ENCODE results near the gene FOXA2. TPM values are rescaled to one million over a fixed set of nuclear protein-coding genes. Genes with fewer than 3 reads are reported as not detected.
"Not testable (repeated sequence)": the region's sequence is repeated elsewhere in the genome, so short reads cannot be mapped to it uniquely, and the experiment has no call there.

Gene FOXA2
- total RNA-seq, 4 donors from 2014 or later = 4.1 to 9.1 (median 5.4) TPM

- no peaks in the 10 kb centered on the region for H3K27me3 ChIP-seq
- no peak overlapping the region for H3K4me3 ChIP-seq
- no peaks in the 10 kb centered on the region for H3K9me3 ChIP-seq
- H3K36me3 ChIP-seq = no peaks in the 10 kb centered on the region
- H3K4me1 ChIP-seq = no peaks in the 10 kb centered on the region
- no peak overlapping the region for H3K27ac ChIP-seq
- TF ChIP-seq CTCF (IDR thresholded peaks at IDR 0.05) (no peak), POLR2A (IDR thresholded peaks at IDR 0.05) (no peak)
- no peak for DNase-seq
These were observed 27.3 kb upstream of the FOXA2 start for GRCh38 chr20:22611636-22612035.

GRCh38 chr20:22607695-22608094 is 23.3 kb upstream of the FOXA2 start:
- no peak overlapping the region for H3K27ac ChIP-seq
- TF ChIP-seq CTCF (IDR thresholded peaks at IDR 0.05) = no peak
- no peak for TF ChIP-seq POLR2A (IDR thresholded peaks at IDR 0.05)
- no peaks in the 10 kb centered on the region for H3K36me3 ChIP-seq
- no peaks in the 10 kb centered on the region for H3K4me1 ChIP-seq
- no peaks in the 10 kb centered on the region for H3K9me3 ChIP-seq
- no peak for DNase-seq
- no peaks in the 10 kb centered on the region for H3K27me3 ChIP-seq
- no peak overlapping the region for H3K4me3 ChIP-seq

- no peaks in the 10 kb centered on the region for H3K9me3 ChIP-seq
- H3K27ac ChIP-seq = no peak overlapping the region
- DNase-seq = no peak
- no peak overlapping the region for H3K4me3 ChIP-seq
- H3K27me3 ChIP-seq = no peaks in the 10 kb centered on the region
- no peaks in the 10 kb centered on the region for H3K36me3 ChIP-seq
- H3K4me1 ChIP-seq = no peaks in the 10 kb centered on the region
- TF ChIP-seq CTCF (IDR thresholded peaks at IDR 0.05) (no peak), POLR2A (IDR thresholded peaks at IDR 0.05) (no peak)
These were observed 20.4 kb upstream of the FOXA2 start for GRCh38 chr20:22604815-22605214.

GRCh38 chr20:22601361-22602141 is 17.2 kb upstream of the FOXA2 start:
- H3K27me3 ChIP-seq = no peaks in the 10 kb centered on the region
- no peaks in the 10 kb centered on the region for H3K4me1 ChIP-seq
- no peaks in the 10 kb centered on the region for H3K9me3 ChIP-seq
- no peak overlapping the region for H3K27ac ChIP-seq
- DNase-seq = no peak
- no peaks in the 10 kb centered on the region for H3K36me3 ChIP-seq
- no peak overlapping the region for H3K4me3 ChIP-seq
- no peak for TF ChIP-seq CTCF (IDR thresholded peaks at IDR 0.05)
- no peak for TF ChIP-seq POLR2A (IDR thresholded peaks at IDR 0.05)

GRCh38 chr20:22599258-22599657 is 14.9 kb upstream of the FOXA2 start:
- H3K27me3 ChIP-seq, H3K4me3 ChIP-seq, H3K9me3 ChIP-seq, H3K27ac ChIP-seq, H3K4me1 ChIP-seq, H3K36me3 ChIP-seq, DNase-seq: not testable (repeated sequence)

GRCh38 chr20:22597303-22597702 is 12.9 kb upstream of the FOXA2 start:
- no peaks in the 10 kb centered on the region for H3K27me3 ChIP-seq
- DNase-seq = no peak
- no peak overlapping the region for H3K4me3 ChIP-seq
- no peaks in the 10 kb centered on the region for H3K36me3 ChIP-seq
- H3K9me3 ChIP-seq = no peaks in the 10 kb centered on the region
- H3K27ac ChIP-seq = no peak overlapping the region
- H3K4me1 ChIP-seq = no peaks in the 10 kb centered on the region
- TF ChIP-seq CTCF (IDR thresholded peaks at IDR 0.05) (no peak), POLR2A (IDR thresholded peaks at IDR 0.05) (no peak)

All from Peyer's patch (tissue), 4 donors.